ENCODE measurements around the gene PTPRK. TPM values are rescaled to one million over a fixed set of nuclear protein-coding genes. Genes with fewer than 3 reads are reported as not detected.
A peak's percentile ranks its signal among the peaks of the same experiment; 100 is the strongest.

PTPRK gene
- total and polyA plus RNA-seq, 2 of the 13 experiments (the other 11 are each of a cell fraction or from before 2014, with no cell fraction given), result 43.6 to 98.3 TPM

GRCh38 chr6:128505603-128506002 is 14.8 kb downstream of the PTPRK start (continued):
- TF ChIP-seq ZBTB40 (IDR thresholded peaks at IDR 0.05), result no peak
- no peak for TF ChIP-seq ZBTB40 (CRISPR knock-in tag; IDR thresholded peaks at IDR 0.05)
- TF ChIP-seq PRMT3 (CRISPR knock-in tag; IDR thresholded peaks at IDR 0.05; ENCODE audit: borderline replicate concordance, low read depth), result no peak
- TF ChIP-seq SOX6 (IDR thresholded peaks at IDR 0.05), result no peak
- TF ChIP-seq SOX6 (CRISPR knock-in tag; IDR thresholded peaks at IDR 0.05), result peak; percentile 77
- no peak for TF ChIP-seq ZNF383 (CRISPR knock-in tag; IDR thresholded peaks at IDR 0.05; ENCODE audit: borderline replicate concordance)
- TF ChIP-seq ZNF496 (CRISPR knock-in tag; IDR thresholded peaks at IDR 0.05; ENCODE audit: insufficient replicate concordance), result no peak
- no peak; the same call in 1 of the 2 replicates for TF ChIP-seq ZNF761 (CRISPR knock-in tag; conservative IDR thresholded peaks at IDR 0.05)
- no peak for TF ChIP-seq ZNF724P (CRISPR knock-in tag; IDR thresholded peaks at IDR 0.05; ENCODE audit: borderline replicate concordance)

Data from HepG2 (cell line).